ENCODE results near the gene TTC34.
"Not testable (repeated sequence)": the region's sequence is repeated elsewhere in the genome, so short reads cannot be mapped to it uniquely, and the experiment has no call there.

Gene TTC34

GRCh38 chr1:2785631-2786328 lies 15.7 kb downstream of the TTC34 start:
- in situ Hi-C loops (cut with HindIII; ENCODE audit: low pct_ligation_motif_present, low pct_unique_long_range_greater_than_20kb, low sequenced_read_pairs) = no loop called here
- DNase-seq = no peak

GRCh38 chr1:2784854-2785630 lies 16.5 kb downstream of the TTC34 start:
- in situ Hi-C loops (cut with HindIII; ENCODE audit: low pct_ligation_motif_present, low pct_unique_long_range_greater_than_20kb, low sequenced_read_pairs) = no loop called here
- DNase-seq = no peak

- no peak for DNase-seq
- in situ Hi-C loops (cut with HindIII; ENCODE audit: low pct_ligation_motif_present, low pct_unique_long_range_greater_than_20kb, low sequenced_read_pairs) = no loop called here
Observed at GRCh38 chr1:2783435-2784397, 17.8 kb downstream of the TTC34 start.

DNA sequence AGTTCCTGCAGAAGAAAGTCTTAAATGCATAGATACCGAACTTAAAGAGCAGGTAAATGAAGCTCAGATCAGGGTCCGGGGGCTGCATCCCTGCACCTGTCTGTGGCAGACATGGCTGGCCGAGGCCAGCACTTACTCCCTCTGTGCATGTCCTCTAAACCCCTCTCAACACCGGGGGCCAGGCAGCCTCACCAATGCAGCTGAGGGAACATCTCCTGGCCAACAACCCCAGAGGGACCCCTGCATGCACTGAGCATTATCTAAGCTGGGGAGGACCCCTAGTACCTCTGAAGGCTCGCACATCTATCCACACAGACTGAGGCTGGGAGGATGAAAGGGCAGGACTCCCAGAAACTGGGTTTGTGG lies 18.4 kb downstream of the TTC34 start:
- in situ Hi-C loops (cut with HindIII; ENCODE audit: low pct_ligation_motif_present, low pct_unique_long_range_greater_than_20kb, low sequenced_read_pairs) = no loop called here
- DNase-seq = no peak

DNA sequence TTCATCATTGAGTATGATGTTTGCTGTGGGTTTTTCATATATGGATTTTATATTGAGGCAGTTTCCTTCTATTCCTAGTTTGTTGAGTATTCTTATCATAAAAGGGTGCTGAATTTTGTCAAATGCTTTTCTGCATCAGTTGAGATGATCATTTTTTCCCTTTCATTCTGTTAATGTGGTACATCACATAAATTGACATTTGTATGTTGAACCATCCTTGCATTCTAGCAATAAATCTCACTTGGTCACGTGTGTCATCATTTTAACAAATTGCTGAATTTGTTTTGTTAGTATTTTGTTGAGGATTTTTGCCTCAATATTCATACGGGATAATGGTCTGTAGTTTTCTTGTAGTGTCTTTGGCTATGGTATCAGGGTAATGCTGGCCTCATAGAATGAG lies 19.9 kb downstream of the TTC34 start:
- no peak for DNase-seq
- in situ Hi-C loops (cut with HindIII; ENCODE audit: low pct_ligation_motif_present, low pct_unique_long_range_greater_than_20kb, low sequenced_read_pairs) = no loop called here

- in situ Hi-C loops (cut with HindIII; ENCODE audit: low pct_ligation_motif_present, low pct_unique_long_range_greater_than_20kb, low sequenced_read_pairs) = no loop called here
- DNase-seq = no peak
Observed at GRCh38 chr1:2778220-2778592, 23.3 kb downstream of the TTC34 start.

DNA sequence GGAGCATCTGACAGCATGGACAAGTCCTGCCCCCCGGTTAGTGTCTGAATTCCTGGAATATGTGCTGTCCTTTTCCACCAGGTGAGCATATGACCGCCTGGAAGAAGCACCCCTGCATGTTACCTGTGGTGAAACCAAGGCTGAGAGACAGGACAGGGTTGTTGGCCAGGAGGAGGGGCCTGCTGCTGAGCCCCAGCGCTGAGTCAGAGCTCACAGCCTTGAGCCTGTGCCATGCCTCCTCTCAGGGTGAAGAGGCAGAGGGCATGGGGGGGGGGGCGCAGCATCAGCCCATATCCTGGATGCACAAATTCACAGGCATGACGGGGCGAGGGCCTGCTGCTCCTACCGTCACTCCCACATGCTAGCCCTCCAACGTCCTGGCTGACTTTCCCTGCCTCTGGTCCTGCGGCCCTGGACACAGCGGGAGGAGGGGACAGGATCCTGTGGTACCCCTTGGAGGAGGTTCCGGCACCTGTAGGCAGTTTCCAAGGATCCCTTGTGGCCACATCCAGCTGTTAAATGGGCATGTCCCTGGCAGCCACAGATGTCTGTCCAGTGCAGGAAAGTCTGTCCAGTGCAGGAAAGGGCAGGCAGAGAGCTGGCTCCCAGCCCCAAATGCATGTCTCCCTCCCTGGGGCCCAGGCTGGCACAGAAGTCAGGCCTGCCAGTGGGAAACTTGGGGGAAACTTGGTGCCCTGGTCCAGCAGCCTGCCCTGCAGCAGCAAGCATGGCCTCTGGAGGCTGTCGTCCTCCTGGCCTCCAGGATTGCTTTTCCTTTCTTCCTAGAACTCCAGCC lies 23.9 kb downstream of the TTC34 start:
- in situ Hi-C loops (cut with HindIII; ENCODE audit: low pct_ligation_motif_present, low pct_unique_long_range_greater_than_20kb, low sequenced_read_pairs) = no loop called here
- no peak for DNase-seq

GRCh38 chr1:2775333-2775732 lies 26.2 kb downstream of the TTC34 start:
- DNase-seq; in situ Hi-C loops (cut with HindIII; ENCODE audit: low pct_ligation_motif_present, low pct_unique_long_range_greater_than_20kb, low sequenced_read_pairs): not testable (repeated sequence)

GRCh38 chr1:2768052-2768451 lies 33.4 kb downstream of the TTC34 start:
- DNase-seq; in situ Hi-C loops (cut with HindIII; ENCODE audit: low pct_ligation_motif_present, low pct_unique_long_range_greater_than_20kb, low sequenced_read_pairs): not testable (repeated sequence)

DNA sequence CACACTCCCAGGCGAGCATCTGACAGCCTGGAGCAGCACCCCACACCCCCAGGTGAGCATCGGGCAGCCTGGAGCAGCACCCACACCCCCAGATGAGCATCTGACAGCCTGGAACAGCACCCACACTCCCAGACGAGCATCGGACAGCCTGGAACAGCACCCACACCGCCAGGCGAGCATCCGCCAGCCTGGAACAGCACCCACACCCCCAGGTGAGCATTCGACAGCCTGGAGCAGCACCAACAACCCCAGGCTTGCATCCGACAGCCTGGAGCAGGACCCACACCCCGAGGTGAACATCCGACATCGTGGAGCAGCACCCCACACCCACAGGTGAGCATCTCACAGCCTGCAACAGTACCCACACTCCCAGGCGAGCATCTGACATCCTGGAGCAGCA lies 42.1 kb downstream of the TTC34 start:
- in situ Hi-C loops (cut with HindIII; ENCODE audit: low pct_ligation_motif_present, low pct_unique_long_range_greater_than_20kb, low sequenced_read_pairs); DNase-seq: not testable (repeated sequence)

GRCh38 chr1:2757519-2757918 lies 44.0 kb downstream of the TTC34 start:
- DNase-seq; in situ Hi-C loops (cut with HindIII; ENCODE audit: low pct_ligation_motif_present, low pct_unique_long_range_greater_than_20kb, low sequenced_read_pairs): not testable (repeated sequence)

DNA sequence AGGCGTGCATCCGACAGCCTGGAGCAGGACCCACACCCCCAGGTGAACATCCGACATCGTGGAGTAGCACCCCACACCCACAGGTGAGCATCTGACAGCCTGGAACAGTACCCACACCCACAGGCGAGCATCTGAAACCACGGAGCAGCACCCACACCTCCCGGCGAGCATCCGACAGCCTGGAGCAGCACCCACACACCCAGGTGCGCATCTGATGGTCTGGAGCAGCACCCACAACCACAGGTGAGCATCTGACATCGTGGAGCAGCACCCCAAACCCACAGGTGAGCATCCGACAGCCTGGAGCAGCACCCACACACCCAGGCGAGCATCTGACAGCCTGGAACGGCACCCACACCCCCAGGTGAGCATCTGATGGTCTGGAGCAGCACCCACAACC lies 46.1 kb downstream of the TTC34 start:
- in situ Hi-C loops (cut with HindIII; ENCODE audit: low pct_ligation_motif_present, low pct_unique_long_range_greater_than_20kb, low sequenced_read_pairs); DNase-seq: not testable (repeated sequence)

- in situ Hi-C loops (cut with HindIII; ENCODE audit: low pct_ligation_motif_present, low pct_unique_long_range_greater_than_20kb, low sequenced_read_pairs) = not testable (repeated sequence)
Observed at GRCh38 chr1:2754597-2754996, 46.9 kb downstream of the TTC34 start.

GRCh38 chr1:2752503-2752902 lies 49.0 kb downstream of the TTC34 start:
- in situ Hi-C loops (cut with HindIII; ENCODE audit: low pct_ligation_motif_present, low pct_unique_long_range_greater_than_20kb, low sequenced_read_pairs); DNase-seq: not testable (repeated sequence)

More at GRCh38 chr1:2754597-2754996, 46.9 kb downstream of the TTC34 start:
- DNase-seq = not testable (repeated sequence)

DNA sequence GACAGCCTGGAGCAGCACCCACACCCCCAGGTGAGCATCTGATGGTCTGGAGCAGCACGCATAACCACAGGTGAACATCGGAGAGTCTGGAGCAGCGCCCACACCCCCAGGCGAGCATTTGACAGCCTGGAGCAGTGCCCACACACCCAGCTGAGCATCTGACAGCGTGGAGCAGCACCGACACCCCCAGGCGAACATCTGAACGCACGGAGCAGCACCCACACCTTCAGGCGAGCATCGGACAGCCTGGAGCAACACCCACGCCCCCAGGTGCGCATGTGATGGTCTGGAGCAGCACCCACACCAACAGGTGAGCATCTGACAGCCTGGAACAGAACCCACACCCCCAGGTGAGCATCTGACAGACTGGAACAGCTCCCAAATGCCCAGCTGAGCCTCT lies 49.6 kb downstream of the TTC34 start:
- DNase-seq; in situ Hi-C loops (cut with HindIII; ENCODE audit: low pct_ligation_motif_present, low pct_unique_long_range_greater_than_20kb, low sequenced_read_pairs): not testable (repeated sequence)

- DNase-seq; in situ Hi-C loops (cut with HindIII; ENCODE audit: low pct_ligation_motif_present, low pct_unique_long_range_greater_than_20kb, low sequenced_read_pairs): not testable (repeated sequence)
Observed at GRCh38 chr1:2750766-2751730, 50.4 kb downstream of the TTC34 start.

GRCh38 chr1:2750041-2750680 lies 51.3 kb downstream of the TTC34 start:
- DNase-seq; in situ Hi-C loops (cut with HindIII; ENCODE audit: low pct_ligation_motif_present, low pct_unique_long_range_greater_than_20kb, low sequenced_read_pairs): not testable (repeated sequence)

Measured in ACHN (cell line).